Mucosa of descending colon (tissue), 3 donors: Measurements from ENCODE around the gene STMN3. TPM values are rescaled to one million over a fixed set of nuclear protein-coding genes. Genes with fewer than 3 reads are reported as not detected.
"Not testable (repeated sequence)": the region's sequence is repeated elsewhere in the genome, so short reads cannot be mapped to it uniquely, and the experiment has no call there.

ENCODE experiments used
- ATAC-seq: fragments of 200-7000 bp; cut with Tn5 transposase; one replicate; pipeline ENCODE4 v1.9.1; 2020; ENCODE audit warnings: mild to moderate bottlenecking, moderate library complexity
- DNase-seq, 3 donors: peaks; one replicate each; pipeline ENCODE4 v3.0.0-alpha.2; 2020
- H3K36me3 ChIP-seq: fragments of 200-600 bp; one replicate; pipeline ENCODE4 v1.8.0; 2021; ENCODE audit warnings: low read depth, mild to moderate bottlenecking
- H3K4me1 ChIP-seq: fragments of 200-600 bp; one replicate; pipeline ENCODE4 v1.8.0; 2021; ENCODE audit warnings: low read depth, mild to moderate bottlenecking
- H3K4me3 ChIP-seq: fragments of 200-600 bp; one replicate; pipeline ENCODE4 v1.8.0; 2021; ENCODE audit warnings: mild to moderate bottlenecking
- H3K9me3 ChIP-seq: fragments of 200-600 bp; one replicate; pipeline ENCODE4 v1.8.0; 2021; ENCODE audit warnings: mild to moderate bottlenecking
- CTCF ChIP-seq: fragments of 200-600 bp; IDR thresholded peaks from one replicate; pipeline ENCODE4 v1.8.0; 2022; ENCODE audit warnings: antibody characterized with exemption, mild to moderate bottlenecking
- intact Hi-C, 2 donors: fragments of 100-400 bp; cut with DNase I in 1 of 2; cut with micrococcal nuclease in 1 of 2; formaldehyde crosslinking; loops; one replicate each; pipeline versions ENCODE4 v1.11.0 to v1.11.1; 2022; cut with DNase I, micrococcal nuclease
- total RNA-seq, 3 donors: library from RNA; stranded (reverse); fragmentation: NEBNext Ultra II Directional in 2 of 3; extraction: Animal tissue kit (Norgen Biotek cat#: 25700) in 2 of 3; gene quantifications; one replicate each; pipeline versions ENCODE4 v1.2.1 to v1.2.4, GENCODE V29; 2021 to 2023
- donor health status: DM: no; HTN: no; CAD: no; lungs with moderate emphysema.
- donor health status: DM: no; HTN: no; CAD: no.
- donor health status: DM: no; HTN: yes; CAD: no.

STMN3 gene
- total RNA-seq, 3 donors from 2014 or later: 2.7 to 19.7 (median 6.7) TPM

- DNase-seq (no peak), ATAC-seq (no peak)
- Histone ChIP-seq H3K4me3 (no peak overlapping the region), H3K36me3 (no peaks in the 10 kb centered on the region), H3K4me1 (peaks cover 8% of the 10 kb centered on the region), H3K9me3 (no peaks in the 10 kb centered on the region)
- intact Hi-C loops: no loop called here
- TF ChIP-seq CTCF: no peak
Measured at GRCh38 chr20:63662813-63663189, 9.6 kb upstream of the STMN3 start.

- DNase-seq (no peak), ATAC-seq (no peak)
- no peak overlapping the region for H3K4me3 ChIP-seq
- intact Hi-C loops: no loop called here
- no peak for TF ChIP-seq CTCF
- H3K36me3 ChIP-seq: no peaks in the 10 kb centered on the region
- H3K9me3 ChIP-seq: no peaks in the 10 kb centered on the region
- H3K4me1 ChIP-seq: peaks cover 12% of the 10 kb centered on the region
Measured at GRCh38 chr20:63661959-63662812, 9.0 kb upstream of the STMN3 start.

GRCh38 chr20:63661108-63661507, 7.9 kb upstream of the STMN3 start:
- no peak for ATAC-seq
- no peak overlapping the region for H3K4me3 ChIP-seq
- H3K4me1 ChIP-seq: peaks cover 12% of the 10 kb centered on the region
- no peak for DNase-seq
- intact Hi-C loops: no loop called here
- H3K36me3 ChIP-seq: no peaks in the 10 kb centered on the region
- no peaks in the 10 kb centered on the region for H3K9me3 ChIP-seq
- TF ChIP-seq CTCF: no peak

- Histone ChIP-seq H3K9me3 (no peaks in the 10 kb centered on the region), H3K36me3 (no peaks in the 10 kb centered on the region), H3K4me1 (peaks cover 12% of the 10 kb centered on the region), H3K4me3 (no peak overlapping the region)
- no peak for TF ChIP-seq CTCF
- intact Hi-C loops: no loop called here
- DNase-seq (no peak), ATAC-seq (no peak)
Measured at GRCh38 chr20:63660622-63661021, 7.4 kb upstream of the STMN3 start.

- ATAC-seq, H3K4me3 ChIP-seq, H3K36me3 ChIP-seq, DNase-seq, H3K9me3 ChIP-seq, intact Hi-C loops: not testable (repeated sequence)
- peaks cover 12% of the 10 kb centered on the region for H3K4me1 ChIP-seq
Measured at GRCh38 chr20:63660174-63660573, 7.0 kb upstream of the STMN3 start.

- intact Hi-C loops: no loop called here
- Histone ChIP-seq H3K4me3 (no peak overlapping the region), H3K36me3 (no peaks in the 10 kb centered on the region), H3K9me3 (no peaks in the 10 kb centered on the region), H3K4me1 (peaks cover 12% of the 10 kb centered on the region)
- ATAC-seq (no peak), DNase-seq (no peak)
- TF ChIP-seq CTCF: no peak
Measured at GRCh38 chr20:63659370-63659769, 6.1 kb upstream of the STMN3 start.
